Measurements from ENCODE around the gene TAP1. TPM values are rescaled to one million over a fixed set of nuclear protein-coding genes. Genes with fewer than 3 reads are reported as not detected.

TAP1 gene
- total and polyA plus RNA-seq, 2 donors: 107 to 155 TPM

DNA sequence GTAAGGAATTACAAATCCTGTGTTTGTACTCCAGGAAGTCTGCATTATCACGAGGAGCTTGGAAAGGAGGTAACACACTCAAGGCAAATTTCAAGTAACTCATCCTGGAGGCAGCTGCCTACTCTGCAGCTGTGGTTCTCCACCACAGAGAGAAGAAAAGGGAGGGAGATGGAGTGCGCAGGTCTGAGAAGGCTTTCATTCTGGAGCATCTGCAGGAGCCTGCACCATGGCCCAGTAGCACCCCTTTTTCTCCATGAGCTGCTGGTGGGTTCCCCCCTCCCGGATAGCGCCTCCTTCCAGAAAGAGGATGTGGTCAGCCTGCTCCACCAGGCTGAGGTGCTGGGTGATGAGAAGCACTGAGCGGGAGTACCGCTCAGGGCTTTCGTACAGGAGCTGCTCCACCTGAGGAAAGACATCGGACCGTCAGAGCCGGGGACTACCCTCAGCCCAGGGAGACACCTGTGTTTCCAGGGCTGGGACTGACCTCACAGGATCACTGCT lies 8.1 kb downstream of the TAP1 start:
- Histone ChIP-seq H3K27ac (ENCODE audit: low read depth in 1 of 2, low read length in 1 of 2) (peak overlapping the region; percentile 99), H3K4me3 (ENCODE audit: low read length in 2 of 2) (peak overlapping the region; percentile 93 to 94)
- peak in 5 of 9 donors; percentile 40 to 82 (median 63) for DNase-seq (ENCODE audit: low read depth in 6 of 9, low spot score in 9 of 9)

DNA sequence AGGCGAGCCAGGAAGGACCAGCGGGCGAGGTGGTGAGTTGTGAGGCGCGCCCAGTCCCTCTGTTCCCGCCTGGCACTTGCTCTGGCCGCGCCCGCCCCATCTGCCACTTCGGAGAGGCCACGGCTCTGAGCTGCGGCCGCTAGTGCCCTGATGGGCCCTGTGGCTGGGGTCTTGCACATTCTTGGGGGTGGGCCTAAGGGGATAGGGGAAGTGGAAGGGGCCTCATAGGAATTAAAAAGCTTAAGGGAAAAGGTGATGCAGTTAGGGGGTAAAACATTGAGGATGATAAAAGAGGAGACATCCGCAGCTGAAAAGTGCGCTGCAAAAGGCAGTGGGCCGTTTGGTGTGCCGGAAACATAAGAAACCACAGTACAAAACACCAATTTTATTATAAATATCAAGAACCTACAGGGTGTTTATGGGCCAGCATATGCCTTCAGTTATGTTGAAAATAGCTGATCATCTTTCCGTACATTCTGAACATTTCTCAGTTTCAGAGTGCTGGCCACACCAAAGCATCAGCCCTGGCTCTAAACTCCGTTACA lies 8.6 kb downstream of the TAP1 start:
- DNase-seq (ENCODE audit: low read depth in 6 of 9, low spot score in 9 of 9): peak in 1 of 9 donors; percentile 60
- H3K9me3 ChIP-seq (ENCODE audit: control insufficient read depth in 2 of 2, insufficient read depth in 1 of 2, low read length in 1 of 2): peaks cover 0 to 6% of the 10 kb centered on the region in 2 donors
- peak overlapping the region; percentile 93 to 94 for H3K4me3 ChIP-seq (ENCODE audit: low read length in 2 of 2)
- peaks cover 36 to 62% of the 10 kb centered on the region in 2 donors for H3K4me1 ChIP-seq (ENCODE audit: control insufficient read depth in 2 of 2, insufficient read depth in 2 of 2, low read length in 2 of 2)
- no peaks in the 10 kb centered on the region for H3K27me3 ChIP-seq (ENCODE audit: control insufficient read depth in 2 of 2, insufficient read depth in 1 of 2, low read length in 1 of 2)
- WGBS: 2% methylated on average over 19 of the region's 19 CpGs
- H3K36me3 ChIP-seq (ENCODE audit: control insufficient read depth in 2 of 2, insufficient read depth in 2 of 2, low read length in 1 of 2): peaks cover 34 to 70% of the 10 kb centered on the region in 2 donors
- peak overlapping the region; percentile 99 for H3K27ac ChIP-seq (ENCODE audit: low read depth in 1 of 2, low read length in 1 of 2)

More for the DNA sequence above, 8.1 kb downstream of the TAP1 start:
- WGBS: 6% methylated on average over 10 of the region's 10 CpGs
- Histone ChIP-seq H3K27me3 (ENCODE audit: control insufficient read depth in 2 of 2, insufficient read depth in 1 of 2, low read length in 1 of 2) (no peaks in the 10 kb centered on the region), H3K36me3 (ENCODE audit: control insufficient read depth in 2 of 2, insufficient read depth in 2 of 2, low read length in 1 of 2) (peaks cover 37 to 70% of the 10 kb centered on the region in 2 donors), H3K4me1 (ENCODE audit: control insufficient read depth in 2 of 2, insufficient read depth in 2 of 2, low read length in 2 of 2) (peaks cover 34 to 57% of the 10 kb centered on the region in 2 donors), H3K9me3 (ENCODE audit: control insufficient read depth in 2 of 2, insufficient read depth in 1 of 2, low read length in 1 of 2) (peaks cover 0 to 6% of the 10 kb centered on the region in 2 donors)

DNA sequence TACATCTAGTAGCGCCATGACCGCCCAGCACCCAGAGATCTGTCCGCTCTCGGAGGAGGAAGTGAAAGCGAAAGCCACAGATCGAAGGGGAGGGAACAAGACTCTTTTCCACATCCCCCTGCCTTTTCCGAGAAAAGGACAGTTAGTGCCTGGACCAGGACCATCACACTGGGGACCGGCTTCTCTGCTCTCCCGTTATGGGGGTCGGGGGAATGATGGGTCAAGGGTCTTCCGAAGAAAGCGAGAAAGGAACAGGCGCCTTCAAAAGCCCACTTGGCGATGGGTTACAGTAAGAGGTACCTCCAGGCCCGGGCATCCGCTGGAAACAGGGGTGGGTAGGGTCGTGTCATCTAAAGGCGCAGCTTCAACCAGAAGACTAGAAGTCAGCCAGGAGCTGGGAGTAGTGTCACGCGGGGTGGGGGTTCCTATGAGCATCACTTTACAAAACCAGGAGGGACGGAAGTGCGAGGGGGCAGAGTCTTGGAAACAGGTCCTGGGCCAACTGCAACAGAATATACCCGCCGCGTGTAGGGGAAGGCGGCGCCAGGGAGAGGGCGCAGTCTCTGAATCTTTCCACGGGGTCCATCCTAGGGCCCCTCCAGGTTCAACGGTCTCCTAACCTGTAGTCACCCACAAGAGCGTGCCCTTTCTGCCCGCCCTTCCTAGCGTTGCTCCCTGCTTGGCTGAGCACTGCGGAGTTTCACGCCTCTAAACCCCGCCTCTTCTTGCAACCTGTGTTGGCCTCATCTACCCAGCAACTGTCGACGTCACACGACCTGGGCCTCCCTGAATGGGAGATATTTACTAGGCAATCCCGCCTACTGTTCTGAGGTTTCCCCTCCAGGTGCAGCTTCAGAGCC lies 9.3 kb downstream of the TAP1 start, which contains the start of gene PSMB8:
TSS of gene PSMB8 (minus strand) at position 69 of the 860 bp plus-strand sequence. CDS start at position 18, 51 bp downstream.
- Histone ChIP-seq H3K27me3 (ENCODE audit: control insufficient read depth in 2 of 2, insufficient read depth in 1 of 2, low read length in 1 of 2) (no peaks in the 10 kb centered on the region), H3K36me3 (ENCODE audit: control insufficient read depth in 2 of 2, insufficient read depth in 2 of 2, low read length in 1 of 2) (peaks cover 32 to 67% of the 10 kb centered on the region in 2 donors), H3K4me1 (ENCODE audit: control insufficient read depth in 2 of 2, insufficient read depth in 2 of 2, low read length in 2 of 2) (peaks cover 36 to 69% of the 10 kb centered on the region in 2 donors), H3K27ac (ENCODE audit: low read depth in 1 of 2, low read length in 1 of 2) (peak within 1 kb of the TSS; percentile 99), H3K4me3 (ENCODE audit: low read length in 2 of 2) (peak within 1 kb of the TSS; percentile 93 to 94), H3K9me3 (ENCODE audit: control insufficient read depth in 2 of 2, insufficient read depth in 1 of 2, low read length in 1 of 2) (peaks cover 0 to 6% of the 10 kb centered on the region in 2 donors)
- WGBS: under 1% methylated on average over 40 of the region's 40 CpGs
- DNase-seq (ENCODE audit: low read depth in 6 of 9, low spot score in 9 of 9): peak; percentile 93 to 99 (median 97)

DNA sequence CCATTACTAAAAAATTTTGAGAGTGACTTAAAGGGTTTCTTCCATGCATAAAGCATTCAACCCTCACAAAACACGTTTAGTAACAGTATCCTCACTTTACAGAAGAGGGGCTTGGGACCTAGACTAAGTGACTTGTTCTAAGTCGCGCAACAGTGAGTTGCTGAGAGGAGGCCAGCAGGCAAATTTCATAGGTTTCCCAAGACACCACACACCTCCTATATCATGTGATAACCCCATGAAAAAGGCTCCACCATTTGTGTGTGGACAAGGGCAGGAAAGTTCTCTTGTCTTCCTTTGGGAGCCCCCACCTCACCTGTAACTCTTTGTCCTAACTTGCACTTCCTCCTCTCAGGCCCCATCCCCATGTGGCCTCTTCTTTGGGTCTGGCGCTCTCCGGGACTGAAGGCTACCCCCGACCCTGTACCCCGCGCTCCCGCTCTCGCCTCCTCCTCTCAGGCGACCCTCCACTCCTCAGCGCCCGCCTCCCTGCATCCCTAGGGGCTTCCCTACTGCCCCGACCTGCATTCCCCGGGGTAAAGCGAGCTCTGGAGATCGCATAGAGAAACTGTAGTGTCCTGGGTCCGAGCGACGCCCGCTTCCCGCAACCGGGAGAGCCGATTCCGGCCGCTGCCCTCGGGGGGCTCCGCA lies 10.0 kb downstream of the TAP1 start:
- Histone ChIP-seq H3K27ac (ENCODE audit: low read depth in 1 of 2, low read length in 1 of 2) (peak overlapping the region; percentile 99), H3K4me1 (ENCODE audit: control insufficient read depth in 2 of 2, insufficient read depth in 2 of 2, low read length in 2 of 2) (peaks cover 36 to 73% of the 10 kb centered on the region in 2 donors)

DNA sequence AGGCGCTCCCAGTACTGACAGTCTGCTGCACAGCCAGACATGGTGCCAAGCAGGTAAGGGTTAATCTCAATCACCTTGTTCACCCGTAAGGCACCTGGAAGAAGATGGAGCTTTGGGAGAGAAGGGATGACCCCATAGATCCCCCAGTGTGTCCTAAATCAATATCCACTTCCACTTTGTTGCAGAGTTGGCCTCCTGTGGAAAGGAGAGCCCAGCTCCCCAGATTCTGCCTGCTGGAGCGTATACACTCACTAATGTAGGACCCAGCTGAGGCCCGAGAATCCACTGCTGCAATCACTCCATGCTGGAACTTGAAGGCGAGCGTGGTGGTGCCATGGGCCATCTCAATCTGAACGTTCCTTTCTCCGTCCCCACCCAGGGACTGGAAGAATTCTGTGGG lies 10.8 kb downstream of the TAP1 start:
- H3K9me3 ChIP-seq (ENCODE audit: control insufficient read depth in 2 of 2, insufficient read depth in 1 of 2, low read length in 1 of 2): peaks cover 0 to 6% of the 10 kb centered on the region in 2 donors
- no peaks in the 10 kb centered on the region for H3K27me3 ChIP-seq (ENCODE audit: control insufficient read depth in 2 of 2, insufficient read depth in 1 of 2, low read length in 1 of 2)
- no peak for DNase-seq (ENCODE audit: low read depth in 6 of 9, low spot score in 9 of 9)
- peaks cover 17 to 52% of the 10 kb centered on the region in 2 donors for H3K36me3 ChIP-seq (ENCODE audit: control insufficient read depth in 2 of 2, insufficient read depth in 2 of 2, low read length in 1 of 2)
- H3K4me3 ChIP-seq (ENCODE audit: low read length in 2 of 2): peak overlapping the region; percentile 93 to 94
- H3K27ac ChIP-seq (ENCODE audit: low read depth in 1 of 2, low read length in 1 of 2): peak overlapping the region in 1 of 2 donors; percentile 25
- WGBS: 90% methylated on average over 8 of the region's 8 CpGs
- peaks cover 37 to 78% of the 10 kb centered on the region in 2 donors for H3K4me1 ChIP-seq (ENCODE audit: control insufficient read depth in 2 of 2, insufficient read depth in 2 of 2, low read length in 2 of 2)

More for the DNA sequence above, 10.0 kb downstream of the TAP1 start:
- H3K36me3 ChIP-seq (ENCODE audit: control insufficient read depth in 2 of 2, insufficient read depth in 2 of 2, low read length in 1 of 2): peaks cover 25 to 60% of the 10 kb centered on the region in 2 donors
- peak overlapping the region; percentile 93 to 94 for H3K4me3 ChIP-seq (ENCODE audit: low read length in 2 of 2)
- peaks cover 0 to 6% of the 10 kb centered on the region in 2 donors for H3K9me3 ChIP-seq (ENCODE audit: control insufficient read depth in 2 of 2, insufficient read depth in 1 of 2, low read length in 1 of 2)
- peak in 1 of 9 donors; percentile 53 for DNase-seq (ENCODE audit: low read depth in 6 of 9, low spot score in 9 of 9)
- no peaks in the 10 kb centered on the region for H3K27me3 ChIP-seq (ENCODE audit: control insufficient read depth in 2 of 2, insufficient read depth in 1 of 2, low read length in 1 of 2)
- 5% methylated on average over 28 of the region's 28 CpGs for whole genome bisulfite sequencing

DNA sequence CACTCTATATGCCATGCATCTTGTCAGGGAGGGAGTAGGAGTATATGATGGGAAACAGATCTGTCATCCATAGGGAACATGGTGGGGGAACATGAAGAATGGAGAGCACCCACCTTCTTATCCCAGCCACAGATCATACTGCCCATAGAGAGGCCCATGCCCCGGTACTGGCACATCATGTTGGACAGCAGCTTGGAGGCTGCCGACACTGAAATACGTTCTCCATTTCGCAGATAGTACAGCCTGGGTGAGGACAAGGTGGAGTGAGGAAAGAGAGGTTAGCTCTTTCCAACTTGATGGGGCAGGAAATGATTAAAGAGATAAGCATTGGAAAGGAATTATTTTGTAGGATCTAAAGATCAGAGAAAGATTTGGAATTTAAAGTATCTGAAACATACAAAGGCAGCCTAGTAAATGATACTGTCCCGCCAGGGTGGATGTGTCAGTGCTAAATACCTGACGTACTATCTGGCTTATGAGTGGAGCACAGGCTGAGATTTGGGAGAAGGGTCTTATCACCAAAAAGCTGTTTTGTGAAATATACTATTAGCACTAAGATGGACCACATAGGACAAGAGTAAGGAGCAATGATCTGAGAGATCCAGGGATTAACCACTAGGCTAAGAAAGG lies 11.4 kb downstream of the TAP1 start:
- WGBS: 98% methylated on average over 6 of the region's 6 CpGs
- no peak overlapping the region for H3K27ac ChIP-seq (ENCODE audit: low read depth in 1 of 2, low read length in 1 of 2)
- H3K9me3 ChIP-seq (ENCODE audit: control insufficient read depth in 2 of 2, insufficient read depth in 1 of 2, low read length in 1 of 2): peaks cover 0 to 6% of the 10 kb centered on the region in 2 donors
- no peaks in the 10 kb centered on the region for H3K27me3 ChIP-seq (ENCODE audit: control insufficient read depth in 2 of 2, insufficient read depth in 1 of 2, low read length in 1 of 2)
- H3K4me1 ChIP-seq (ENCODE audit: control insufficient read depth in 2 of 2, insufficient read depth in 2 of 2, low read length in 2 of 2): peaks cover 39 to 83% of the 10 kb centered on the region in 2 donors
- peaks cover 13 to 46% of the 10 kb centered on the region in 2 donors for H3K36me3 ChIP-seq (ENCODE audit: control insufficient read depth in 2 of 2, insufficient read depth in 2 of 2, low read length in 1 of 2)
- no peak for DNase-seq (ENCODE audit: low read depth in 6 of 9, low spot score in 9 of 9)
- H3K4me3 ChIP-seq (ENCODE audit: low read length in 2 of 2): no peak overlapping the region

DNA sequence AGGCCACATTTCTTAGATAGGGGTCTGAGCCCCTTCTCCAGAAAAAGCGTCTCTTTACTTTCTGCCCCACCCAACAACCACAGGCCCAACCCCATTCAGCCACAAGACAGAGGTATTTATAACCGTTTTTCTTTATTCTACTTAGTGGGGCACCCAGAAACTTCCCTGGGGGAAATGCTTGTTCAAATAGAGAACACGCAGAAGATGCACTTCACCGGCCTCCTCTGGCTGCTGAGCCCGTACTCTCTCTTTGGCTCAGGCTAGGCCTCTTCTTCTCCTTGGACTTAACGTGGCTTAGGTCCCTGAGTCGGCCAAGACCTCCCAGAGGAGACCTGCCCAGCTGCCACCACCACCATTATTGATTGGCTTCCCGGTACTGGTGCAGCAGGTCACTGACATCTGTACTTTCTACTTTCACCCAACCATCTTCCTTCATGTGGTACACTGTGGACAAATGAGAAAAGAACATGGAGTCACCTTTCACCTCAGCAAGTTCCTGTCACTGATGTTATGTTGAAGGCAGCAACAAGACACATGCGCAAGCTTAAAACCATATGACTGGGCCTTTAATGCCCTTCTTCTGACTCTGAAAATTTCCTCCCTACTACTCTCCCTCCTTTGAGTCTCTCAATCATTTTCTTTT lies 12.8 kb downstream of the TAP1 start:
- no peak overlapping the region for H3K4me3 ChIP-seq (ENCODE audit: low read length in 2 of 2)
- peak in 5 of 9 donors; percentile 32 to 70 (median 37) for DNase-seq (ENCODE audit: low read depth in 6 of 9, low spot score in 9 of 9)
- peaks cover 10 to 43% of the 10 kb centered on the region in 2 donors for H3K36me3 ChIP-seq (ENCODE audit: control insufficient read depth in 2 of 2, insufficient read depth in 2 of 2, low read length in 1 of 2)
- peaks cover 0 to 6% of the 10 kb centered on the region in 2 donors for H3K9me3 ChIP-seq (ENCODE audit: control insufficient read depth in 2 of 2, insufficient read depth in 1 of 2, low read length in 1 of 2)
- peak overlapping the region; percentile 69 to 83 for H3K27ac ChIP-seq (ENCODE audit: low read depth in 1 of 2, low read length in 1 of 2)
- H3K27me3 ChIP-seq (ENCODE audit: control insufficient read depth in 2 of 2, insufficient read depth in 1 of 2, low read length in 1 of 2): no peaks in the 10 kb centered on the region
- peaks cover 32 to 71% of the 10 kb centered on the region in 2 donors for H3K4me1 ChIP-seq (ENCODE audit: control insufficient read depth in 2 of 2, insufficient read depth in 2 of 2, low read length in 2 of 2)
- WGBS: 19% methylated on average over 9 of the region's 9 CpGs

DNA sequence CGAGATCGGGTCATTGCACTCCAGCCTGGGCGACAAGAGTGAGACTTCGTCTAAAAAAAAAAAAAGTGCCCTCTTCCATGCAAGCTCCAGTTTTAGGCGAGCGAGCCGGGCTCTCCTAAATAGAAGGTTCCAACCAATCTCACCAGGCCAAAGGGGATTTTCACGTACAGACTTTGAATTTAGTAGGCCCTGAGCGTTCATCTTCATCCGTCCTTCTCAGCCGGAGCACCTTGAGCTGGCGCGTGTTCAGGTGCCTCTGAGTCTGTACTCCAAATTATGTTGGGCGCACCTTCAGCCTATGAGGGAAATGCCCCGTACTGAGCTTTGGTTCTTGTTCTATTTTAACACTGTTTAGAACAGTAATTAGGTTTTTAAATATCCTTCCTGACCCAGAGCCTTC lies 14.1 kb downstream of the TAP1 start:
- H3K4me1 ChIP-seq (ENCODE audit: control insufficient read depth in 2 of 2, insufficient read depth in 2 of 2, low read length in 2 of 2): peaks cover 27 to 68% of the 10 kb centered on the region in 2 donors

More for the DNA sequence above, 14.1 kb downstream of the TAP1 start:
- peaks cover 20 to 52% of the 10 kb centered on the region in 2 donors for H3K36me3 ChIP-seq (ENCODE audit: control insufficient read depth in 2 of 2, insufficient read depth in 2 of 2, low read length in 1 of 2)
- H3K27me3 ChIP-seq (ENCODE audit: control insufficient read depth in 2 of 2, insufficient read depth in 1 of 2, low read length in 1 of 2): no peaks in the 10 kb centered on the region
- peaks cover 0 to 6% of the 10 kb centered on the region in 2 donors for H3K9me3 ChIP-seq (ENCODE audit: control insufficient read depth in 2 of 2, insufficient read depth in 1 of 2, low read length in 1 of 2)
- WGBS: 91% methylated on average over 15 of the region's 15 CpGs
- DNase-seq (ENCODE audit: low read depth in 6 of 9, low spot score in 9 of 9): no peak
- H3K4me3 ChIP-seq (ENCODE audit: low read length in 2 of 2): no peak overlapping the region
- H3K27ac ChIP-seq (ENCODE audit: low read depth in 1 of 2, low read length in 1 of 2): peak overlapping the region in 1 of 2 donors; percentile 55

Measured in thymus (tissue), 11 donors.